MCF 10A (cell line): ENCODE data around the gene CIAO2B. TPM values are rescaled to one million over a fixed set of nuclear protein-coding genes. Genes with fewer than 3 reads are reported as not detected.
A peak's percentile ranks its signal among the peaks of the same experiment; 100 is the strongest.
"Not testable (repeated sequence)": the region's sequence is repeated elsewhere in the genome, so short reads cannot be mapped to it uniquely, and the experiment has no call there.

Experiments used
- BruUV-seq: library from RNA; stranded (reverse); fragments of 400-500 nt; replicated peaks from 2 replicates; lab custom pipeline; 2021; lab: Mats Ljungman, UMichigan
- CTCF ChIA-PET: fragments of 300-600 bp; sonication (Branson Sonifier 250); formaldehyde crosslinking; extraction: SDS; loops from one replicate; lab custom pipeline; 2021; ENCODE audit warnings: antibody characterized with exemption, inconsistent platforms; lab: Yijun Ruan, JAX
- POLR2A ChIA-PET: fragments of 300-600, 350-650 bp; sonication (Branson Sonifier 250); formaldehyde crosslinking; extraction: SDS; loops from one replicate; lab custom pipeline; 2020; ENCODE audit warnings: antibody characterized with exemption, inconsistent platforms; lab: Yijun Ruan, JAX
- DNase-seq: peaks from one replicate; pipeline ENCODE4 v3.0.0-alpha.2; 2018; ENCODE audit not compliant: unreplicated experiment
- H3K27ac Mint-ChIP-seq: one replicate; pipeline ENCODE4 v1.8.0; 2022; ENCODE audit warnings: mild to moderate bottlenecking, low read depth, mixed read lengths; ENCODE audit not compliant: unreplicated experiment
- H3K27me3 Mint-ChIP-seq: one replicate; pipeline ENCODE4 v1.8.0; 2022; ENCODE audit warnings: mixed read lengths; ENCODE audit not compliant: insufficient read depth, unreplicated experiment
- H3K36me3 Mint-ChIP-seq: one replicate; pipeline ENCODE4 v1.8.0; 2022; ENCODE audit warnings: mild to moderate bottlenecking, moderate library complexity, mixed read lengths; ENCODE audit not compliant: insufficient read depth, unreplicated experiment
- H3K4me1 Mint-ChIP-seq: one replicate; pipeline ENCODE4 v1.8.0; 2022; ENCODE audit warnings: mixed read lengths; ENCODE audit not compliant: insufficient read depth, unreplicated experiment
- H3K4me3 Mint-ChIP-seq: one replicate; pipeline ENCODE4 v1.8.0; 2022; ENCODE audit warnings: mild to moderate bottlenecking, moderate library complexity, mixed read lengths; ENCODE audit not compliant: unreplicated experiment
- H3K9me3 Mint-ChIP-seq: one replicate; pipeline ENCODE4 v1.8.0; 2022; ENCODE audit warnings: mixed read lengths; ENCODE audit not compliant: unreplicated experiment
- CTCF ChIP-seq: fragments of 200-600 bp; IDR thresholded peaks from one replicate; pipeline ENCODE4 v1.8.0; 2022; ENCODE audit warnings: antibody characterized with exemption, mild to moderate bottlenecking; ENCODE audit not compliant: unreplicated experiment
- intact Hi-C: fragments of 100-400 bp; cut with micrococcal nuclease; formaldehyde crosslinking; loops from 2 replicates; pipeline ENCODE4 v1.14.1; 2022
- total RNA-seq: library from RNA; stranded (reverse); gene quantifications from 2 replicates; pipeline ENCODE4 v1.2.3, GENCODE V29; 2022

The CIAO2B gene
- total RNA-seq, 1 experiment from 2014 or later, result 133 TPM

- ChIA-PET CTCF (interaction anchor here (0.7 to 1.9 kb wide), 3 partner anchors 11 to 87 kb away, joined by 5 to 10 read pairs (median 6); no protein-coding TSS in a partner anchor), POLR2A (interaction anchor here (0.7 to 1.6 kb wide), 9 partner anchors 8 to 311 kb away, joined by 3 to 8 read pairs (median 4); partner anchors contain the start of genes CDH16, FHOD1 and PDP2)
- intact Hi-C loops, result loop anchor here (1.0 kb wide), 1 partner anchor 40 kb away; no protein-coding TSS in a partner anchor
- peak; percentile 84 for DNase-seq
- H3K36me3 Mint-ChIP-seq, result peaks cover 47% of the 10 kb centered on the region
- peaks cover 31% of the 10 kb centered on the region for H3K4me1 Mint-ChIP-seq
- peak within 1 kb of the TSS; percentile 97 for H3K4me3 Mint-ChIP-seq
- H3K27me3 Mint-ChIP-seq, result no peaks in the 10 kb centered on the region
- no TSS peak for BruUV-seq
- TF ChIP-seq CTCF, result no peak
- H3K27ac Mint-ChIP-seq, result peak within 1 kb of the TSS; percentile 94
- no peaks in the 10 kb centered on the region for H3K9me3 Mint-ChIP-seq
Measured at GRCh38 chr16:66935314-66936011, 1.3 kb upstream of the CIAO2B start, which contains the start of gene CES2. Gene CES2 (plus strand): TSS chr16:66935516. CDS start chr16:66935636, 120 bp downstream.

DNA sequence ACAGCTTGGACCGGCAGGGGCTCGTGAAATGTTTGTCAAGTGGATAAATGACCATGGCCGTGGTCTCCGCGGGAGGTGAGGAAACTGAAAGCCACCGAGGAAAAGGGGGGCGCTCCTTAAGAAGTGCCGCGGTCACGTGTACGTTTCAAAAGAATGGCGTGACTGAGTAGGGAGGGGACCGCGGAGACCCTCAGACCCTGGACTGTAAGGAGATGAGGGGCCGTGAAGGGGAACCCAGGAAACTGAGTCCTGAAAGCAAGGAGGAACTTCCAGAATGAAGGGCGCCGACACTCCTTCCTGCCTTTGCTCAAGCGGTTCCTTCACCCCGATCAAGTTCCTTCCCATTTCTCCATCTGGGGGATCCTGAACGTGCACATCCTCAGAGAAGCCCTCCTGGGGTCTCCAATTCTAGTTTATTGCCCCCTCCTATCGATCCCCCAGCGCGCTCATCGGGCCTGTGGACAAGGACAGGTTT, 674 bp upstream of the CIAO2B start:
- not testable (repeated sequence) for DNase-seq, H3K27me3 Mint-ChIP-seq, H3K9me3 Mint-ChIP-seq
- H3K36me3 Mint-ChIP-seq, result peaks cover 47% of the 10 kb centered on the region
- ChIA-PET POLR2A (interaction anchor here (0.7 to 2.8 kb wide), 8 partner anchors 12 to 312 kb away, joined by 3 to 48 read pairs (median 6); partner anchors contain the start of genes CDH16, FHOD1 and PDP2), CTCF (interaction anchor here (5.5 kb wide), 1 partner anchor 41 kb away, joined by 58 read pairs; no protein-coding TSS in a partner anchor)
- peaks cover 31% of the 10 kb centered on the region for H3K4me1 Mint-ChIP-seq
- H3K4me3 Mint-ChIP-seq, result peak overlapping the region; percentile 97
- intact Hi-C loops, result loop anchor here (1.0 kb wide), 1 partner anchor 40 kb away; no protein-coding TSS in a partner anchor
- H3K27ac Mint-ChIP-seq, result peak overlapping the region; percentile 94
- TSS peak; percentile 63 for BruUV-seq

- CTCF ChIA-PET, result interaction anchor here (1.2 to 5.5 kb wide), 3 partner anchors 16 to 39 kb away, joined by 3 to 58 read pairs (median 3); no protein-coding TSS in a partner anchor
- H3K27ac Mint-ChIP-seq, result peak overlapping the region; percentile 94
- peaks cover 36% of the 10 kb centered on the region for H3K4me1 Mint-ChIP-seq
- intact Hi-C loops, result no loop called here
- no peaks in the 10 kb centered on the region for H3K27me3 Mint-ChIP-seq
- peaks cover 37% of the 10 kb centered on the region for H3K36me3 Mint-ChIP-seq
- POLR2A ChIA-PET, result interaction anchor here (0.8 to 2.8 kb wide), 8 partner anchors 10 to 170 kb away, joined by 3 to 48 read pairs (median 3); partner anchors contain the start of genes CES4A and PDP2
- BruUV-seq, result TSS peak; percentile 36
- H3K4me3 Mint-ChIP-seq, result peak overlapping the region; percentile 97
- no peaks in the 10 kb centered on the region for H3K9me3 Mint-ChIP-seq
- peak; percentile 38 for DNase-seq
- no peak for TF ChIP-seq CTCF
Measured at GRCh38 chr16:66933776-66934137, 445 bp downstream of the CIAO2B start.

- Mint-ChIP-seq H3K36me3 (peaks cover 36% of the 10 kb centered on the region), H3K27ac (no peak overlapping the region), H3K4me3 (no peak overlapping the region), H3K4me1 (peaks cover 51% of the 10 kb centered on the region), H3K9me3 (no peaks in the 10 kb centered on the region), H3K27me3 (no peaks in the 10 kb centered on the region)
- no peak for DNase-seq
- CTCF ChIA-PET, result interaction anchor here (0.5 to 5.5 kb wide), 4 partner anchors 25 to 1106 kb away, joined by 3 to 58 read pairs (median 3); no protein-coding TSS in a partner anchor
- intact Hi-C loops, result no loop called here
- POLR2A ChIA-PET, result interaction anchor here (0.8 to 2.8 kb wide), 3 partner anchors 9 to 34 kb away, joined by 3 to 48 read pairs (median 3); no protein-coding TSS in a partner anchor
- BruUV-seq, result no TSS peak
- no peak for TF ChIP-seq CTCF
Measured at GRCh38 chr16:66932076-66932475, 2.1 kb downstream of the CIAO2B start.
